ENCODE results near the gene OR5K2. TPM values are rescaled to one million over a fixed set of nuclear protein-coding genes. Genes with fewer than 3 reads are reported as not detected.

Gene OR5K2
- total RNA-seq, 1 donor from 2014 or later: not detected

- Mint-ChIP-seq H3K27ac (no peak overlapping the region), H3K4me1 (ENCODE audit: low read depth) (peaks cover 28% of the 10 kb centered on the region), H3K4me3 (ENCODE audit: low read depth) (no peak overlapping the region), H3K27me3 (ENCODE audit: low read depth) (no peaks in the 10 kb centered on the region), H3K36me3 (ENCODE audit: low read depth) (peaks cover 53% of the 10 kb centered on the region), H3K9me3 (no peaks in the 10 kb centered on the region)
- intact Hi-C loops (cut with micrococcal nuclease): no loop called here
- no peak for DNase-seq (ENCODE audit: low spot score)
Observed at GRCh38 chr3:98504539-98504938, 7.1 kb downstream of the OR5K2 start.

- DNase-seq (ENCODE audit: low spot score): no peak
- Mint-ChIP-seq H3K4me1 (ENCODE audit: low read depth) (peaks cover 27% of the 10 kb centered on the region), H3K27me3 (ENCODE audit: low read depth) (no peaks in the 10 kb centered on the region), H3K36me3 (ENCODE audit: low read depth) (peaks cover 69% of the 10 kb centered on the region), H3K9me3 (no peaks in the 10 kb centered on the region), H3K4me3 (ENCODE audit: low read depth) (no peak overlapping the region), H3K27ac (peak overlapping the region; percentile 12)
- intact Hi-C loops (cut with micrococcal nuclease): no loop called here
Observed at GRCh38 chr3:98508582-98508981, 11.1 kb downstream of the OR5K2 start.

GRCh38 chr3:98512576-98512975, 15.1 kb downstream of the OR5K2 start:
- intact Hi-C loops (cut with micrococcal nuclease): no loop called here
- Mint-ChIP-seq H3K36me3 (ENCODE audit: low read depth) (peaks cover 89% of the 10 kb centered on the region), H3K4me3 (ENCODE audit: low read depth) (no peak overlapping the region), H3K9me3 (no peaks in the 10 kb centered on the region), H3K27me3 (ENCODE audit: low read depth) (no peaks in the 10 kb centered on the region), H3K27ac (no peak overlapping the region), H3K4me1 (ENCODE audit: low read depth) (peaks cover 53% of the 10 kb centered on the region)
- DNase-seq (ENCODE audit: low spot score): no peak

GRCh38 chr3:98513091-98513511, 15.6 kb downstream of the OR5K2 start:
- intact Hi-C loops (cut with micrococcal nuclease): no loop called here
- peaks cover 52% of the 10 kb centered on the region for H3K4me1 Mint-ChIP-seq (ENCODE audit: low read depth)
- no peak overlapping the region for H3K27ac Mint-ChIP-seq
- no peak for DNase-seq (ENCODE audit: low spot score)
- no peaks in the 10 kb centered on the region for H3K27me3 Mint-ChIP-seq (ENCODE audit: low read depth)
- no peak overlapping the region for H3K4me3 Mint-ChIP-seq (ENCODE audit: low read depth)
- peaks cover 91% of the 10 kb centered on the region for H3K36me3 Mint-ChIP-seq (ENCODE audit: low read depth)
- no peaks in the 10 kb centered on the region for H3K9me3 Mint-ChIP-seq

- DNase-seq (ENCODE audit: low spot score): no peak
- H3K27ac Mint-ChIP-seq: peak overlapping the region; percentile 5
- no peaks in the 10 kb centered on the region for H3K27me3 Mint-ChIP-seq (ENCODE audit: low read depth)
- no peak overlapping the region for H3K4me3 Mint-ChIP-seq (ENCODE audit: low read depth)
- peaks cover 91% of the 10 kb centered on the region for H3K36me3 Mint-ChIP-seq (ENCODE audit: low read depth)
- H3K9me3 Mint-ChIP-seq: no peaks in the 10 kb centered on the region
- intact Hi-C loops (cut with micrococcal nuclease): no loop called here
- peaks cover 52% of the 10 kb centered on the region for H3K4me1 Mint-ChIP-seq (ENCODE audit: low read depth)
Observed at GRCh38 chr3:98513736-98514135, 16.3 kb downstream of the OR5K2 start.

GRCh38 chr3:98514948-98515347, 17.5 kb downstream of the OR5K2 start:
- Mint-ChIP-seq H3K9me3 (no peaks in the 10 kb centered on the region), H3K36me3 (ENCODE audit: low read depth) (peaks cover 93% of the 10 kb centered on the region), H3K27me3 (ENCODE audit: low read depth) (no peaks in the 10 kb centered on the region), H3K4me1 (ENCODE audit: low read depth) (peaks cover 58% of the 10 kb centered on the region), H3K4me3 (ENCODE audit: low read depth) (no peak overlapping the region), H3K27ac (no peak overlapping the region)
- DNase-seq (ENCODE audit: low spot score): no peak
- intact Hi-C loops (cut with micrococcal nuclease): no loop called here

GRCh38 chr3:98518816-98519215, 21.3 kb downstream of the OR5K2 start:
- intact Hi-C loops (cut with micrococcal nuclease): no loop called here
- H3K27me3 Mint-ChIP-seq (ENCODE audit: low read depth): no peaks in the 10 kb centered on the region
- no peak for DNase-seq (ENCODE audit: low spot score)

GRCh38 chr3:98519351-98519750, 21.9 kb downstream of the OR5K2 start:
- Mint-ChIP-seq H3K4me1 (ENCODE audit: low read depth) (peaks cover 65% of the 10 kb centered on the region), H3K36me3 (ENCODE audit: low read depth) (peaks cover 88% of the 10 kb centered on the region), H3K27me3 (ENCODE audit: low read depth) (no peaks in the 10 kb centered on the region), H3K27ac (peak overlapping the region; percentile 79), H3K9me3 (no peaks in the 10 kb centered on the region), H3K4me3 (ENCODE audit: low read depth) (peak overlapping the region; percentile 92)
- DNase-seq (ENCODE audit: low spot score): no peak
- intact Hi-C loops (cut with micrococcal nuclease): no loop called here

More at GRCh38 chr3:98518816-98519215, 21.3 kb downstream of the OR5K2 start:
- Mint-ChIP-seq H3K4me1 (ENCODE audit: low read depth) (peaks cover 66% of the 10 kb centered on the region), H3K27ac (peak overlapping the region; percentile 79), H3K4me3 (ENCODE audit: low read depth) (peak overlapping the region; percentile 92), H3K9me3 (no peaks in the 10 kb centered on the region), H3K36me3 (ENCODE audit: low read depth) (peaks cover 88% of the 10 kb centered on the region)

- H3K27ac Mint-ChIP-seq: peak overlapping the region; percentile 87
- H3K9me3 Mint-ChIP-seq: no peaks in the 10 kb centered on the region
- DNase-seq (ENCODE audit: low spot score): peak; percentile 46
- H3K4me3 Mint-ChIP-seq (ENCODE audit: low read depth): peak overlapping the region; percentile 92
- H3K27me3 Mint-ChIP-seq (ENCODE audit: low read depth): no peaks in the 10 kb centered on the region
- peaks cover 73% of the 10 kb centered on the region for H3K36me3 Mint-ChIP-seq (ENCODE audit: low read depth)
- peaks cover 63% of the 10 kb centered on the region for H3K4me1 Mint-ChIP-seq (ENCODE audit: low read depth)
- intact Hi-C loops (cut with micrococcal nuclease): loop anchor here (1.0 to 10.0 kb wide), 7 partner anchors 14 to 757 kb away; partner anchors contain the start of genes ARL6, CPOX and DCBLD2
Observed at GRCh38 chr3:98521897-98522543, 24.5 kb downstream of the OR5K2 start.

GRCh38 chr3:98522544-98523281, 25.2 kb downstream of the OR5K2 start, which contains the start of gene CLDND1:
TSS of gene CLDND1 (minus strand) at chr3:98522902. CDS start at chr3:98521424, 1,478 bp downstream.
- Mint-ChIP-seq H3K27ac (peak within 1 kb of the TSS; percentile 95), H3K4me3 (ENCODE audit: low read depth) (peak within 1 kb of the TSS; percentile 92), H3K27me3 (ENCODE audit: low read depth) (no peaks in the 10 kb centered on the region), H3K4me1 (ENCODE audit: low read depth) (peaks cover 68% of the 10 kb centered on the region), H3K9me3 (no peaks in the 10 kb centered on the region), H3K36me3 (ENCODE audit: low read depth) (peaks cover 73% of the 10 kb centered on the region)
- DNase-seq (ENCODE audit: low spot score): peak; percentile 94
- intact Hi-C loops (cut with micrococcal nuclease): loop anchor here (1.0 to 10.0 kb wide), 8 partner anchors 14 to 758 kb away; partner anchors contain the start of genes ARL6, CPOX and DCBLD2

GRCh38 chr3:98525494-98525893, 28.0 kb downstream of the OR5K2 start:
- Mint-ChIP-seq H3K9me3 (no peaks in the 10 kb centered on the region), H3K36me3 (ENCODE audit: low read depth) (peaks cover 58% of the 10 kb centered on the region), H3K4me1 (ENCODE audit: low read depth) (peaks cover 62% of the 10 kb centered on the region), H3K27ac (peak overlapping the region; percentile 78), H3K27me3 (ENCODE audit: low read depth) (no peaks in the 10 kb centered on the region), H3K4me3 (ENCODE audit: low read depth) (no peak overlapping the region)
- DNase-seq (ENCODE audit: low spot score): no peak
- intact Hi-C loops (cut with micrococcal nuclease): loop anchor here (10.0 kb wide), 2 partner anchors 449 to 761 kb away; partner anchors contain the start of gene ARL6

- intact Hi-C loops (cut with micrococcal nuclease): loop anchor here (1.0 to 10.0 kb wide), 3 partner anchors 8 to 764 kb away; partner anchors contain the start of gene ARL6
- H3K9me3 Mint-ChIP-seq: no peaks in the 10 kb centered on the region
- H3K4me1 Mint-ChIP-seq (ENCODE audit: low read depth): peaks cover 76% of the 10 kb centered on the region
- DNase-seq (ENCODE audit: low spot score): no peak
- peaks cover 64% of the 10 kb centered on the region for H3K36me3 Mint-ChIP-seq (ENCODE audit: low read depth)
- H3K4me3 Mint-ChIP-seq (ENCODE audit: low read depth): peak overlapping the region; percentile 49
- H3K27ac Mint-ChIP-seq: peak overlapping the region; percentile 78
- no peaks in the 10 kb centered on the region for H3K27me3 Mint-ChIP-seq (ENCODE audit: low read depth)
Observed at GRCh38 chr3:98528474-98529346, 31.2 kb downstream of the OR5K2 start.

Data from activated T-helper 2 cell treated with anti-CD3 and anti-CD28 coated beads, Interferon-gamma antibody, Interleukin-2, Interleukin-4, amounts not matched to agents 10 μg/mL and 5 μg/mL and 100 μg/mL, durations not matched to agents 14 hours and 24 hours and 36 hours (primary cell).